SK-N-SH (cell line): ENCODE data around the gene KCTD3. TPM values are rescaled to one million over a fixed set of nuclear protein-coding genes. Genes with fewer than 3 reads are reported as not detected.

Experiments
- CTCF ChIA-PET: fragments of 300-600, 350-600 bp; formaldehyde crosslinking; extraction: SDS; loops from one replicate; lab custom pipeline; 2021; lab: Yijun Ruan, JAX
- POLR2A ChIA-PET: fragments of 350-600 bp; sonication (Branson Sonifier 250); formaldehyde crosslinking; extraction: SDS; loops from one replicate; lab custom pipeline; 2020; ENCODE audit warnings: antibody characterized with exemption, inconsistent platforms; lab: Yijun Ruan, JAX
- DNase-seq: peaks from one replicate; pipeline ENCODE4 v3.0.0; 2012
- H2AFZ ChIP-seq: fragments of 200-600 bp; sonication (generic); 2 replicates; pipeline ENCODE4 v1.8.1; 2016; ENCODE audit warnings: antibody characterized with exemption, mild to moderate bottlenecking, low read depth
- H3F3A ChIP-seq: fragments of 200-600 bp; sonication (generic); replicated peaks from 2 replicates; pipeline ENCODE3; 2016; ENCODE audit warnings: antibody characterized with exemption, mild to moderate bottlenecking; ENCODE audit not compliant: insufficient read depth
- H3K27ac ChIP-seq, 2 experiments: fragments of 200-500 bp in 1 of 2; fragments of 200-600 bp in 1 of 2; sonication (Bioruptor generic) in 1 of 2; sonication (generic), shearing (Covaris generic) in 1 of 2; 2 replicates each; pipeline versions ENCODE4 v1.5.1 to v1.6.1; 2014 to 2016; ENCODE audit warnings: low read depth in 2 of 2, inconsistent platforms in 1 of 2, low read length in 1 of 2, mild to moderate bottlenecking in 1 of 2, mixed read lengths in 1 of 2
- H3K27me3 ChIP-seq: fragments of 200-600 bp; sonication (generic), shearing (Covaris generic); 2 replicates; pipeline ENCODE4 v1.6.1; 2016; ENCODE audit warnings: mixed run types; ENCODE audit not compliant: insufficient read depth
- H3K36me3 ChIP-seq, 2 experiments: fragments of 200-500 bp in 1 of 2; fragments of 200-600 bp in 1 of 2; sonication (Bioruptor generic) in 1 of 2; sonication (generic) in 1 of 2; replicated peaks in 1 of 2; 2 replicates each; pipeline versions ENCODE3 to v1.5.1; 2014 to 2016; ENCODE audit warnings: low read length in 1 of 2, mild to moderate bottlenecking in 1 of 2; ENCODE audit not compliant: insufficient read depth in 2 of 2, control insufficient read depth in 1 of 2
- H3K4me1 ChIP-seq, 2 experiments: fragments of 200-500 bp in 1 of 2; fragments of 200-600 bp in 1 of 2; sonication (Bioruptor generic) in 1 of 2; sonication (generic), shearing (Covaris generic) in 1 of 2; 2 replicates each; pipeline versions ENCODE4 v1.5.1 to v1.6.1; 2014 to 2016; ENCODE audit warnings: low read depth in 1 of 2, low read length in 1 of 2, mixed run types in 1 of 2; ENCODE audit not compliant: insufficient read depth in 2 of 2, control insufficient read depth in 1 of 2
- H3K4me2 ChIP-seq: fragments of 200-600 bp; sonication (generic), shearing (Covaris generic); 2 replicates; pipeline ENCODE4 v1.6.1; 2017; ENCODE audit warnings: mixed run types
- H3K4me3 ChIP-seq, 2 experiments: fragments of 200-500 bp in 1 of 2; fragments of 200-600 bp in 1 of 2; sonication (Bioruptor generic) in 1 of 2; sonication (generic), shearing (Covaris generic) in 1 of 2; 2 replicates each; pipeline versions ENCODE4 v1.5.1 to v1.8.1; 2014 to 2016; ENCODE audit warnings: low read depth in 2 of 2, inconsistent platforms in 1 of 2, low read length in 1 of 2, mild to moderate bottlenecking in 1 of 2, mixed read lengths in 1 of 2, moderate library complexity in 1 of 2
- H3K79me2 ChIP-seq: fragments of 200-600 bp; sonication (generic); 2 replicates; pipeline ENCODE4 v1.8.1; 2017; ENCODE audit warnings: mild to moderate bottlenecking; ENCODE audit not compliant: insufficient read depth
- H3K9ac ChIP-seq: fragments of 200-600 bp; sonication (generic); 2 replicates; pipeline ENCODE4 v1.6.1; 2017; ENCODE audit warnings: mixed run types
- H3K9me2 ChIP-seq: fragments of 200-600 bp; sonication (generic); 2 replicates; pipeline ENCODE4 v1.6.1; 2017; ENCODE audit warnings: mixed run types
- H3K9me3 ChIP-seq: fragments of 200-600 bp; sonication (generic); 2 replicates; pipeline ENCODE4 v1.6.1; 2017; ENCODE audit warnings: mixed run types, mild to moderate bottlenecking, moderate library complexity
- H4K20me1 ChIP-seq: fragments of 200-600 bp; sonication (generic); 2 replicates; pipeline ENCODE4 v1.6.1; 2017; ENCODE audit warnings: mild to moderate bottlenecking, mixed run types; ENCODE audit not compliant: insufficient read depth
- CHD2 ChIP-seq: fragments of 150-350 bp; IDR thresholded peaks from 2 replicates; pipeline ENCODE4 v1.6.1; 2018; ENCODE audit warnings: low read length; ENCODE audit not compliant: partially characterized antibody
- FOSL2 ChIP-seq: IDR thresholded peaks from 2 replicates; pipeline ENCODE4 v1.4.0; 2012; ENCODE audit warnings: low read depth, mild to moderate bottlenecking, moderate library complexity, borderline replicate concordance
- FOXJ3 ChIP-seq: sonication (generic); formaldehyde crosslinking; IDR thresholded peaks from 2 replicates; pipeline ENCODE4 v1.5.1; 2020; ENCODE audit warnings: mild to moderate bottlenecking, missing genetic modification reagents
- FOXM1 ChIP-seq: IDR thresholded peaks from 2 replicates; pipeline ENCODE4 v1.4.0; 2012; ENCODE audit warnings: low read depth, mild to moderate bottlenecking
- GABPA ChIP-seq: IDR thresholded peaks from 2 replicates; pipeline ENCODE4 v1.4.0; 2012; ENCODE audit warnings: low read depth, mild to moderate bottlenecking
- JUND ChIP-seq: IDR thresholded peaks from 2 replicates; pipeline ENCODE4 v1.4.0; 2012
- MXI1 ChIP-seq: IDR thresholded peaks from 2 replicates; pipeline ENCODE4 v1.6.1; 2012; ENCODE audit warnings: mild to moderate bottlenecking, low read depth, low read length, improper control_type of control experiment
- NRF1 ChIP-seq: IDR thresholded peaks from 2 replicates; pipeline ENCODE4 v1.6.1; 2012; ENCODE audit warnings: low read depth, mild to moderate bottlenecking, low read length
- SIN3A ChIP-seq: IDR thresholded peaks from 2 replicates; pipeline ENCODE4 v1.6.1; 2012; ENCODE audit warnings: low read depth, mild to moderate bottlenecking, low read length, moderate library complexity, borderline replicate concordance
- WGBS: methylation state at CpG from one replicate; pipeline ENCODE4 v1.1.6; 2017; ENCODE audit warnings: low lambda C conversion rate; 5-methylcytosine and 5-hydroxymethylcytosine counted together
- polyA plus RNA-seq, 3 experiments: library from polyadenylated mRNA; depleted of rRNA; stranded (reverse); fragments of >200 nt; gene quantifications; 2 replicates each; pipeline ENCODE4 v1.2.3, GENCODE V29; 2012

KCTD3 gene
- polyA plus RNA-seq, 1 of the 3 experiments (the other 2 are of a cell fraction) = 34.8 TPM

- H3K9me2 ChIP-seq = no peaks in the 10 kb centered on the region
- H3K27ac ChIP-seq = peak overlapping the region; percentile 85 to 95
- TF ChIP-seq JUND (0 out of 2 replicates have a peak, but pooled peaks have one; percentile 19), FOSL2 (peak; percentile 15; the same call in 1 of the 2 replicates), CHD2 (no peak)
- peaks cover 21% of the 10 kb centered on the region for H3F3A ChIP-seq
- H2AFZ ChIP-seq = peak overlapping the region; percentile 97
- H4K20me1 ChIP-seq = peaks cover 22% of the 10 kb centered on the region
- H3K4me2 ChIP-seq = peak overlapping the region; percentile 81
- no peaks in the 10 kb centered on the region for H3K27me3 ChIP-seq
- WGBS = 0% methylated on average over 4 of the region's 5 CpGs
- no peaks in the 10 kb centered on the region for H3K36me3 ChIP-seq
- H3K9me3 ChIP-seq = no peaks in the 10 kb centered on the region
- H3K9ac ChIP-seq = peak overlapping the region; percentile 86
- CTCF ChIA-PET = interaction anchor here (1.0 kb wide), 1 partner anchor 11 kb away, joined by 3 read pairs; no protein-coding TSS in a partner anchor
- peak overlapping the region; percentile 86 to 97 for H3K4me3 ChIP-seq
- H3K79me2 ChIP-seq = peaks cover 63% of the 10 kb centered on the region
- peak; percentile 58 for DNase-seq
- peaks cover 0 to 26% of the 10 kb centered on the region in 2 experiments; a peak in 3 of 4 replicates for H3K4me1 ChIP-seq
- POLR2A ChIA-PET = no interaction called here
Measured at GRCh38 chr1:215568299-215568692, 1.2 kb downstream of the KCTD3 start.

DNA sequence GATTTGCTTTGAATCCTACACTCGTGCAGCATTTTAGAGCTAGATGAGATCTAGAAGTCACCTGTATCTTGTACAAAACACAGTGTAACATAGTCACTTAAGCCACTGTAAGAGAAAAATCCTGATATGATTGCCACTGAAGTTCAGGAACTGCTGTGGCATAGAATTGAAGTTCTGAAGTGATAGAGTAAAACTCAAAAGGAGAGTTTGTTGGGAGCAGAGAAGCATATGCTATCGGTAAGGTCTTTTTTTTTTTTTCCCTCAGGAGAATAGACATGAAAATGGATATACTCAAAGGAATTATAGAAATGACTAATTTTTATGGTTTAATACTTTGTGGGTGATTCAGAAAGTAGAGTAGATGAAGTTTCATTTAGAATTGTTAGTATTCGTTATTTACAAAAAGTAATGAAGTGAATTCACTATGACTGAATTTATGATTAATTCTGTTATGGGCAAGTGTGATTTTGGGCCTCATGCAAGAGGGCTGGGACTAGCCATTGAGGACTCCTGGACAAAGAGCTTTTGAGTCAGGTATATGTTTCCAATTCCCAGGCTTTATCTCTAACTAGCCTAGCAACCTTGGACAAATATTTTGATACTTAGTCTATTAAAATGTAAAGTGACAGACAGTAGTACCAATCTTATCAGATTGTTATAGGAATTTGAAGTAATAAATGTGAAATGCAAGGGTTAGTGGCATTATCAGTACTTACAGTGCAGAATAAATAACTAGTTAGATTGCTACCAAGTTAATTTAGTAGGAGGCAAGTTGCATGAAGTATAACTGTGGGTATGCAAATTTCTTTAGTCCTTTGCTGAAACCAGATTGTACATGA is 3.1 kb downstream of the KCTD3 start:
- Histone ChIP-seq H3K27ac (peak overlapping the region; percentile 22 to 85; a peak in 3 of 4 replicates), H3K79me2 (peaks cover 75% of the 10 kb centered on the region), H4K20me1 (peaks cover 22% of the 10 kb centered on the region), H3K9me2 (no peaks in the 10 kb centered on the region), H3F3A (peaks cover 21% of the 10 kb centered on the region), H3K4me1 (peaks cover 0 to 26% of the 10 kb centered on the region in 2 experiments; a peak in 3 of 4 replicates), H3K9ac (no peak overlapping the region), H3K4me3 (no peak overlapping the region), H2AFZ (no peak overlapping the region), H3K27me3 (no peaks in the 10 kb centered on the region), H3K4me2 (peak overlapping the region; percentile 81), H3K36me3 (peaks cover under 1 to 3% of the 10 kb centered on the region in 2 experiments), H3K9me3 (no peaks in the 10 kb centered on the region)
- DNase-seq = peak; percentile 25
- ChIA-PET CTCF (no interaction called here), POLR2A (no interaction called here)
- TF ChIP-seq FOXM1 (no peak), JUND (0 out of 2 replicates have a peak, but pooled peaks have one; percentile 3), SIN3A (no peak), FOSL2 (0 out of 2 replicates have a peak, but pooled peaks have one; percentile 33)
- WGBS = 64% methylated on average over 3 of the region's 3 CpGs

GRCh38 chr1:215581896-215582295 is 14.8 kb downstream of the KCTD3 start:
- TF ChIP-seq NRF1 (no peak), MXI1 (no peak), GABPA (no peak), FOXJ3 (no peak)
- 95% methylated on average over 2 of the region's 2 CpGs for WGBS
- CTCF ChIA-PET = interaction anchor here (1.0 kb wide), 1 partner anchor 13 kb away, joined by 3 read pairs; no protein-coding TSS in a partner anchor

More at GRCh38 chr1:215581896-215582295, 14.8 kb downstream of the KCTD3 start:
- no peaks in the 10 kb centered on the region for H3K9me2 ChIP-seq
- no peaks in the 10 kb centered on the region for H3K9me3 ChIP-seq
- POLR2A ChIA-PET = no interaction called here
- no peaks in the 10 kb centered on the region for H3F3A ChIP-seq
- H4K20me1 ChIP-seq = no peaks in the 10 kb centered on the region
- no peaks in the 10 kb centered on the region; the same call in 1 of the 2 replicates for H3K79me2 ChIP-seq
- peaks cover 68 to 72% of the 10 kb centered on the region in 2 experiments for H3K36me3 ChIP-seq
- no peak overlapping the region for H3K9ac ChIP-seq
- H2AFZ ChIP-seq = no peak overlapping the region
- no peaks in the 10 kb centered on the region for H3K4me1 ChIP-seq
- H3K27ac ChIP-seq = no peak overlapping the region
- H3K27me3 ChIP-seq = no peaks in the 10 kb centered on the region
- H3K4me2 ChIP-seq = no peak overlapping the region
- H3K4me3 ChIP-seq = no peak overlapping the region
- DNase-seq = no peak
